HUES48 (cell line): ENCODE results near the gene ESPN.
"Not testable (repeated sequence)": the region's sequence is repeated elsewhere in the genome, so short reads cannot be mapped to it uniquely, and the experiment has no call there.

Experiments
- H3K27ac ChIP-seq: one replicate; pipeline ENCODE4 v1.7.0; 2013; ENCODE audit warnings: low read depth, low read length, inconsistent platforms
- H3K27me3 ChIP-seq: 2 replicates; pipeline ENCODE4 v1.6.1; 2013; ENCODE audit warnings: mild to moderate bottlenecking, low read length; ENCODE audit not compliant: control insufficient read depth, insufficient read depth
- H3K36me3 ChIP-seq: 2 replicates; pipeline ENCODE4 v1.6.1; 2013; ENCODE audit warnings: low read length; ENCODE audit not compliant: control insufficient read depth, insufficient read depth
- H3K4me1 ChIP-seq: 2 replicates; pipeline ENCODE4 v1.6.1; 2013; ENCODE audit warnings: mild to moderate bottlenecking, low read length; ENCODE audit not compliant: control insufficient read depth, insufficient read depth
- H3K4me3 ChIP-seq: 2 replicates; pipeline ENCODE4 v1.5.1; 2013; ENCODE audit warnings: mild to moderate bottlenecking, low read depth, low read length
- H3K9ac ChIP-seq: 2 replicates; pipeline ENCODE4 v1.6.1; 2013; ENCODE audit warnings: mild to moderate bottlenecking, low read depth, low read length, moderate library complexity
- H3K9me3 ChIP-seq: 2 replicates; pipeline ENCODE4 v1.6.1; 2013; ENCODE audit warnings: low read length; ENCODE audit not compliant: control insufficient read depth, insufficient read depth

Gene ESPN

GRCh38 chr1:6420454-6421042, 4.0 kb upstream of the ESPN start:
- Histone ChIP-seq H3K4me1 (peaks cover 3% of the 10 kb centered on the region; the same call in 1 of the 2 replicates), H3K9ac (no peak overlapping the region), H3K36me3 (no peaks in the 10 kb centered on the region), H3K27me3 (peaks cover 99% of the 10 kb centered on the region), H3K9me3 (no peaks in the 10 kb centered on the region), H3K4me3 (peak overlapping the region; percentile 56), H3K27ac (no peak overlapping the region)

- H3K27me3 ChIP-seq, result peaks cover 99% of the 10 kb centered on the region
- peaks cover 3% of the 10 kb centered on the region; the same call in 1 of the 2 replicates for H3K4me1 ChIP-seq
- no peaks in the 10 kb centered on the region for H3K9me3 ChIP-seq
- no peaks in the 10 kb centered on the region for H3K36me3 ChIP-seq
- no peak overlapping the region for H3K4me3 ChIP-seq
- H3K9ac ChIP-seq, result no peak overlapping the region
- H3K27ac ChIP-seq, result no peak overlapping the region
These were observed 3.3 kb upstream of the ESPN start for GRCh38 chr1:6421266-6421665.

GRCh38 chr1:6423321-6423999, 1.1 kb upstream of the ESPN start:
- Histone ChIP-seq H3K36me3 (no peaks in the 10 kb centered on the region), H3K4me3 (peak overlapping the region; percentile 34; the same call in 1 of the 2 replicates), H3K4me1 (peaks cover 3% of the 10 kb centered on the region; the same call in 1 of the 2 replicates), H3K9me3 (no peaks in the 10 kb centered on the region), H3K9ac (no peak overlapping the region), H3K27me3 (peaks cover 91% of the 10 kb centered on the region), H3K27ac (no peak overlapping the region)

GRCh38 chr1:6424000-6424565, 493 bp upstream of the ESPN start:
- no peak overlapping the region for H3K27ac ChIP-seq
- H3K9ac ChIP-seq, result no peak overlapping the region
- peaks cover 84% of the 10 kb centered on the region for H3K27me3 ChIP-seq
- no peaks in the 10 kb centered on the region for H3K36me3 ChIP-seq
- no peaks in the 10 kb centered on the region for H3K9me3 ChIP-seq
- peak overlapping the region; percentile 34; the same call in 1 of the 2 replicates for H3K4me3 ChIP-seq
- peaks cover 3% of the 10 kb centered on the region; the same call in 1 of the 2 replicates for H3K4me1 ChIP-seq

- Histone ChIP-seq H3K27me3 (peaks cover 69% of the 10 kb centered on the region), H3K4me3 (no peak overlapping the region), H3K9ac (no peak overlapping the region), H3K36me3 (no peaks in the 10 kb centered on the region), H3K4me1 (peaks cover 7% of the 10 kb centered on the region; the same call in 1 of the 2 replicates), H3K9me3 (no peaks in the 10 kb centered on the region), H3K27ac (no peak overlapping the region)
These were observed 1.1 kb downstream of the ESPN start for GRCh38 chr1:6425658-6426057.

GRCh38 chr1:6426277-6426971, 1.8 kb downstream of the ESPN start:
- H3K27me3 ChIP-seq, result peaks cover 61% of the 10 kb centered on the region
- no peak overlapping the region for H3K9ac ChIP-seq
- H3K4me1 ChIP-seq, result peaks cover 7% of the 10 kb centered on the region; the same call in 1 of the 2 replicates
- no peak overlapping the region for H3K27ac ChIP-seq
- H3K9me3 ChIP-seq, result no peaks in the 10 kb centered on the region
- no peak overlapping the region for H3K4me3 ChIP-seq
- no peaks in the 10 kb centered on the region for H3K36me3 ChIP-seq

- H3K27ac ChIP-seq, result no peak overlapping the region
- no peak overlapping the region for H3K4me3 ChIP-seq
- no peaks in the 10 kb centered on the region for H3K36me3 ChIP-seq
- H3K27me3 ChIP-seq, result peaks cover 56% of the 10 kb centered on the region
- H3K9ac ChIP-seq, result no peak overlapping the region
- H3K9me3 ChIP-seq, result no peaks in the 10 kb centered on the region
- H3K4me1 ChIP-seq, result peaks cover 7% of the 10 kb centered on the region; the same call in 1 of the 2 replicates
These were observed 2.4 kb downstream of the ESPN start for GRCh38 chr1:6426972-6427350.

GRCh38 chr1:6427441-6428390, 3.1 kb downstream of the ESPN start:
- peaks cover 49% of the 10 kb centered on the region for H3K27me3 ChIP-seq
- no peaks in the 10 kb centered on the region for H3K9me3 ChIP-seq
- no peak overlapping the region for H3K9ac ChIP-seq
- H3K36me3 ChIP-seq, result no peaks in the 10 kb centered on the region
- no peak overlapping the region for H3K27ac ChIP-seq
- peaks cover 7% of the 10 kb centered on the region; the same call in 1 of the 2 replicates for H3K4me1 ChIP-seq
- H3K4me3 ChIP-seq, result no peak overlapping the region

GRCh38 chr1:6428453-6428852, 3.9 kb downstream of the ESPN start:
- not testable (repeated sequence) for H3K9me3 ChIP-seq, H3K9ac ChIP-seq, H3K27ac ChIP-seq, H3K4me1 ChIP-seq, H3K4me3 ChIP-seq, H3K36me3 ChIP-seq
- peaks cover 42% of the 10 kb centered on the region for H3K27me3 ChIP-seq

- not testable (repeated sequence) for H3K4me3 ChIP-seq, H3K9ac ChIP-seq, H3K27ac ChIP-seq, H3K36me3 ChIP-seq, H3K9me3 ChIP-seq, H3K4me1 ChIP-seq
- H3K27me3 ChIP-seq, result peaks cover 28% of the 10 kb centered on the region
These were observed 5.3 kb downstream of the ESPN start for GRCh38 chr1:6429660-6430411.
